HUDEP-2 (cell line): Measurements from ENCODE around the gene CSRP1.

Experiments used
- DNase-seq, 76 experiments: peaks; one replicate each; lab custom pipeline; 2025; ENCODE audit not compliant: unreplicated experiment in 76 of 76; lab: John Stamatoyannopoulos, UW

Gene CSRP1

DNA sequence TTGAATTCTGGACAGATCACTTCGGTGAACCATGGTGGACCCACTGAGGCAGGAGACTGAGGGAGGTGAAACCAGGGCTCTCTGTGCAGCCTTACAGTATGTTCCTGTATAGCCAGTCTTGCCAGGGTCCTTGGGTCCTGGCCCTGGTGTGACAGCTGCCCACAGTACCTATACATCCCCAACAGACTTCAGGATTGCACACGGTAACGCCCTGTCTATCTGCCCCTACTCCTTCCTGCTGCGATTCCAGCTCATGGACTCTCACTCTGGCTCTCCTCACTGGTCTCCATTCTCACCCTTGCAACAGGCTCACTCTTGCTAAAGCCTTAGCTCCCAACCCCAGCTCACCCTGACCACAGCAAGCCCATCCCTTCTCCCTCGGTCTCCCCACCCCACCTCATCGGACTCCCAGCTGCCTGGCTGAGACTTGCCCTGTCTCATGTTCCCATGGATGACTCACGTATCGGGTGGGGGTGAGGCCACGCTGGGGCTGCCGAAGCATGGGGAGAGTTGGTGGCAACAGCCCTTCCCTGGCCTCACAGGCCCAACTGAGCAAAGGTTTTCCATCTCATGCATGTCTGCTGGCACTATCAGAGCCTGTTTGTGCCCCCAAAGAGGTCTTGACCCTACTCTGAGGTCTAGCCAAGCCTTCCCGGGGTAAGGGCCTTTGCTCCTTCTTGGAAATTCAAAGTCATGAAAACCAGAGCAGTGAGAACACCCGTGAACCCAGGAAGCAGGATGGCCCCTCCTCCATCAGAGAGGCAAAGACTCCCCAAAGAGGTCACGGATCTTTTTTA is 45.1 kb downstream of the CSRP1 start:
- peak in 5 of 76 experiments; percentile 4 to 32 (median 11) for DNase-seq

DNA sequence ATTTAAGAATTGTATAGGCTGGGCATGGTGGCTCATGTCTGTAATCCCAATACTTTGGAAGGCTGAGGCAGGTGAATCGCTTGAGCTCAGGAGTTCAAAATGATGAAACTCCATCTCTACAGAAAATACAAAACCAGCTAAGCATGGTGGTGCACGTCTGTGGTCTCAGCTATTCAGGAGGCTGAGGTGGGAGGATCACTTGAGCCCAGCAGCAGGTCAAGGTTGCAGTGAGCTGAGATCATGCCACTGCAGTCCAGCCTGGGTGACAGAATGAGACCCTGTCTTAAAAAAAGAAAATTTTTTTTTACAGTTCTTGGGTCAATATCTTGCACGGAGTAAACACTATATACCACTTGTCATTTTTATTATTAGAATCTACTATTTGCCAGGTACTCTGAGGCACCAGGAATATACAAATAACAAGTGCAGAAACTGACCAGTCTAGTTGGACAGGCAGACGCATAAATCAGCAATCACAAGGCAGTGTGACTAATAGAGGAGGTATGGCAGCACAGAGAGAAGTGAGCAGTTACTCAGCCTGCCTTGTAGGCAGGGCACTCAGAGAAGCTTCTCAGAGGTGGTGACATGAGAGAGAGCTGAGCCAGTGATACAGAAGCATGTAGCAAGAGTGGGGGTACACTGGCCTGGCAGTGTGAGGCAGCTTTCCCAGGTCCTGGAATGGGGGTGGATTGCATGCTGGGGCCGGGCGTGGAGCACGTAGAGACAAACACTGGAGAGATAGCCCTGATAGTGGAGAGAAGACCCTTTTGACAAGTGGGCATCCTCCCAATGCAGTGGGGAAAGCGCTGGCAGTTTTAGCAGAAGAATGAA is 45.9 kb downstream of the CSRP1 start:
- no peak for DNase-seq

DNA sequence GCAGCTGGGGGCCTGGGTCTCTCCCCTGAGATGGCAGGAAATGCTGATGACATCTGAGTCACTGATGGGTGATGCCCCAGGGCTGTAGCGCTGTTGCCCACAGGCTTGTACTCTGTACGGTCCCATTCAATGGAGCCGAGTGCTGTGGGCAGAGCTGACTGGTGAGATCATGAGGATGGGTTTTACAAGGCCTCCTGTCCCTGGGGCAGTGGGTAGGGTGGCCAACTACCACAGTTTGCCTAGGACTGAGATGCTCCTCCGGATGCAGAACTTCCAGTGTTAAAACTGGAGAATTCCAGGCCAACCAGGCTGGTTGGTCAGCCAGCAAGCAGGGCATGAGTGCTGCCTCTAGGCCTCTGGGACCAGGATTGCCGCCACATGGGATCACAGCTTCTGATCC is 47.1 kb downstream of the CSRP1 start:
- no peak for DNase-seq

DNA sequence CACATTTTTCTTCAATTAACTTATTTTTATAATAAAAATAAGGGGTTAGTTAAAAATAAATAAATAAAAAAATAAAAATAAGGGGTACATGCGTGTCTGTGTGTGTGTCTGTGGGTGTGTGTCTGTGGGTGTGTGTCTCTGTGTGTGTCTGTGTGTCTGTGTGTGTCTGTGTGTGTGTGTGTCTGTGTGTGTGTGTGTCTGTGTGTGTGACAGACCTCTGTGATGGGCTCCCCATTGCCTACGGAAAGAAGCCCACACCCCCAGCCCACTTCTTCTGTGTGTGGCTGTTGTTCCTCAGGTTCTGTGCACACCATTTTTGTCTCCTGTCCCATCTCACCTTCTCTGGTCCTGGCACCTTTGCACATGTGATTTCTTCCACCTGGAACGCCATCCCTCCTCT is 47.9 kb downstream of the CSRP1 start:
- DNase-seq, result no peak

DNA sequence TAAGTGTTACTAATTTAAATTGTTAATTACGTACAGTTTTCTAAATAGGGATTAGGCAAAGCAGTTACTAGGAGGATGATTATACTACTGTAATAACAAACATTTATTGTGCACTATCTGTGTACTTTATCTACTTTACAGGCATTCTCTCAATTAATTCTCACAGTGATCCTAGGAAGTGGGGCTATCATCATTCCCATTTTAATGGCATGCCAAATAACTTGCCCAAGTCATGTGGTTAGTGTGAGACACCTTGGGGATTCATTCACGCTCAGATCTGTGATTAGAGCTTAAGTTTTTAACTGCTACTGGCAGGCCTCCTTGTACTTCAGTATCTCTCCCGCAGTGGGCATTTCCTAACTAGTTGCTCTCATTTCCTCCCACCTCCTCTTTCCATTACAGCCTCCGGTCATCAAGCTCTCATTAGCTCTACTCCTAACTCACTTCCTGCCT is 49.4 kb downstream of the CSRP1 start:
- DNase-seq, result no peak

DNA sequence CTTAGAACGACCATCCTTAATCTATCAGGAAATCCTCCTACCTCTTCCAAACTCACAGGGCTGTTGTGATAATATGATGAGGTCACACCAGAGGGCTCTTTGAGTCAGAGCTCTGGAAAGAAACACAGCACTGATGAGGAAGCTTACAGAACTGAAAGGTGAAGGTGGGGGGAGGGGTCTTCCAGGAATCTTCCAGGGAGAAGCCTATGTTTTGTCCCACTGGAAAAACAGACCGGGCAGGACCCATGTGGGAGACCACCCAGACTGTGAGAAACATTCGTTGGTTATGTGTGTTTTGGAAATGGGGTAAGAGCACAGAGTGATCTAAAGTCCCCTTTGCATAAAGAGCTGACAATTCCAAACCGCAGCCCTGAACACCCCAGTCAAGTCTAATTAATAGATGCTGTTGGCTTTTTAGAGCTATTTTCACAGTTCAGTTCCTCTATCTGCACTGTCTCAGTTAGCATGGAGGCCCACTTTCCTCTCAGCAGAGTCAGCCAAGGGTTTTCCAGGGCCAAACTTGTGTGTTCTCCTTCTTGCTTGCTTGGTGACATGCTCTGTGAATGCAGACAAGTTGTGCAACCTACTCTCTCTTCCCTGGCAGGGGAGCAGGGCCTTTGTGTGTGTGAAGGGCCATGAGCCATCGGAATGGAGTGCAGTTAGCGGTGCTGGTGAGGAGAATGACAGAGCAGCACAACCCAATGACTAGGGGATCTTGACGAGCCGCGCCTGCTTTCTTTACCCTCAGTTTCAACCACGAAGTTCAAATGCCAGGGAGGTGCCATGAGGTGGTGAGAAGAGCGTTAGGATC is 50.2 kb downstream of the CSRP1 start:
- no peak for DNase-seq

DNA sequence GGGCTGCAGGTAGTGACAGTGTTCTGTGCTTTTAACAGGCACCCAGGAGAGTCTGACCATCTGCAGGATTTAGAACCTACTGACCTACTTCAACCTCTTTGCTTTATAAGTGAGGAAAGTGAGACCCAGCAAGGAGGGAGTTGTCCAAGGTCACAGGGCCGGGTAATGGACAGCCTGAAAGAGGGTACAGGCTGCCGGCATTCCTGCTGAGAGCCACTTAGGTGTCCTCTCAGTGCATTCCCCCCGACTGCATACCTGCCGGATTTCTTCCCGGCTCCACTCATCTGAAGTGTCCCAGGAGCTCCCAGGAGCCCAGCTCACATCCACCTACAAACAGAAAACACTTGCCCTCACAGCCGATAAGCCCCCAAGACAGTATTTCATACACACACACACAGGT is 51.8 kb downstream of the CSRP1 start:
- DNase-seq, result no peak

DNA sequence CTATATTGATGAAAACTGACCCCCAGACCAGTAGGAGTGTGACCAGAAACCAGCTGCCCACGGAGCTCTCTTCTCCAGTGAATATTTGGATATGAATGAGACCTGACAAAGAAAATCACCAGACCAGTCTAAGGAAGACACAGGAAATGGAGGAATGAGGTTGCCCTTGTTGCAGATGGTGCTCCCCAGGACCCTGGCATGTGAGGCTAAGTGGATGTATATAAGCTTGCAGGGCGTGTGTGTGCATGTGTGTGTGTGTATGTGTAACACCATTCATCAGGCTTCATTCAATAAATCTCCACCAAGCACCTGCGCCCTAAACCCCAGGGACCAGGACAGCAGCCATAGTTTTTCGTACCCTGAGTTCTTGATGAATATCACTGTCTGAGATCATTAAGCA is 52.3 kb downstream of the CSRP1 start:
- no peak for DNase-seq

DNA sequence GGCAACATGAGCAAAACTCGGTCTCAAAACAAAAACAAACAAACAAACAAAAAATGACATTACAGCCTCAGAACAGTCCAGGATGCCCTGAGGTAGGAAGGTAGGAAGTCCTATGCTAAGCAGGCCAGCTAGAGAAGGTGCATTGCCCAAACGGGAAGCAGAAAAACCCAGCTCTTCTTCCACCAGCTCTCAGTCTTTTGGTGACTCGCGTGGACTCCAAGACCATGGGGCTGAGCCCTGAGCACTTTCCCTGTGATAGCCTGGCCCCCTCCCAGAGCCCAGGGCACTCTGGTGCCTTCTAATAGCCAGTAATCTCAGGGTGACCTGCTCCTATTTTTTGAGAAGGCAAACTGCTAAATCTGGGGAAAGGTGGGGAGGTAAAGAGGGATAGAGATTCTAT is 54.1 kb downstream of the CSRP1 start:
- DNase-seq, result no peak

DNA sequence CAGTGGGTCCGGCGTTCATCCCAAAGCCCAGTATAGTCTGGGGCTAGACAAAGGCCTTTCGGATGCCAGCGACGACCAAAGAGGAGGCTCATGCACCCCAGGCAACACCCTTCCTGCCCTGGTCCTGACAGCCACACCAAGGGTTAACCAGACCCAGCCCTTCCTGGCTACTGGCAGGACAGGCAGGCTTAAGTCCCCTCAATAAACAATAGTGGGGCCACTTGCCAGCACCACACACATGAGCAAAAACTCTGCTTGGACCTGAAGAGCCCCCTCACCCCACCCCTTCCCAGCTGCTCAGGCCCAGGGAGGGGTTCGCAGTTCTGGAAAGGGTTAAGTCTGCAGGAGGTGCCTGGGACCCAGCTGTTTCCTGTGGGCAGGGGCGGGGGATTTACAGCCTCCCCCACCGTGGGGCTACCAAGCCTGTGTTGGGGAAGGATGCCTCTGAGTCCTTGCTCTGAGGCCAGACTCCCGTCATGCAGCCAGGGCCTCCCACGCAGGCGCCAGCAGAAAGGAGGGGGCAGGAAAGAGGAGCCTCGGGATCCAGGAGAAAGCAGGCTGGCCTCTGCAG is 56.1 kb downstream of the CSRP1 start:
- DNase-seq, result no peak

DNA sequence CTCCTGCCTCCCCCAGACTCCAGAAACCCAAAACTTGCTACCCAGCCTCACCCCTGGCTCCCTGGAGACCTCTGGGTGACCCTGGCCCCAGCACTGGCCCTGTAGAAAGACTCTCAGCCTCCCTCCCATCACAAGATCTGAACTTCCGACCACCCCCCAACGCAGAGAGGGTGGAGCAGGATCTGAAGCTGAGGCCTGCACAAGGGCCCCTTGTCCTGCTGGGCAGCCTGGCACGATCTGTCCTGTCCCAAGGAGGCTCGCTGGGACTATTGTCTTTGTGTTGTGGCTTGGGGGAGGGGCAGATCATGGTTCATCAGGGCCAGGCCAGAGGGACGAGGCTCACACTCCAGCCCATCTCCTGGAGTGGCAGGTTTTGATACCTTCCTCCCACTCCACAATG is 57.9 kb downstream of the CSRP1 start:
- DNase-seq, result no peak

DNA sequence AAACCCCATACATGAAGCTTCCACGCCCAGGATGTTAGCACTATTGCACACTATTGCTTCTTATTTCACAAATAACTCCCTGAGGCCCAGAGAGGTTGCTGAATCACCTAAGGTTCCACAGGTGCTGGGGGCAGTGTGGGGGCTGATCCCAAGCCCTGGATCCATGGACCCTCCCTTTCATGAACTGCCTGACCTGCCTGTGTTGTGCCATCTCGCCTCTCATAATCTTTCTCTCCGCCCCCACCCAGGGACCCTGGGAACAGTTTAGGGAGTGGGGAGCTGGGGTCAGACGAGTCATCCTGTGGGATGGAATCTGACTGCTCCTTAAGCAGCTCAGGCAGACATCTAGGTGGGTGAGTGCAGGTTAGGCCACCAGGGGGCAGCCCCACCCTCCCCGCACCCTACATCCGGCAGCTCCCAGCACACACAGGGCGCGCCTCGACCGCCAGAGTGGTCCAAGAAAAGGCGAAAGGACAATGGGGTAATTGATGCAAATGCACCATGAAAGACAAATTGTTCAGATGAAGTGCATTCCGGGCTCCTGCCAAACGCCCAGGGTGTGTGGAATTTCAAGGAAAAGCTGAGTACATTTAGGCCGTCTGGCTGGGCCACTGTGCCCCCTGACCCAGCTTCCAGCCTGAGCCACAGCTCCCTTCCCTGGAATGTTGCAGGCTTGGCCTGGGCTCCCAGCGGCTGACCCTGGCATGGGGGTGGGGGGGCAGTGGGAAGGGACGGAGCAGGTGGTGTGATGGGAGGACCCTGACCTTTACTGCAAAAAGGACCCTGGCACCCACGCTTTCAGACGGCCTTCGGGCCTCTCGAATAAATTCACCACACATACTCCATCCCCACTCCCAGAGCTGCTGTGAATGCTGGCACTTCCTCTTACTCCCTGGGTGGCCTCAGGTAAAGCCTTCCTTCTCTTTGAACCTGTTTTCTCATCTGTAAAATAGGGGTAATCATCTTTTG is 58.7 kb downstream of the CSRP1 start:
- DNase-seq, result peak in 42 of 76 experiments; percentile 1 to 61 (median 28)

DNA sequence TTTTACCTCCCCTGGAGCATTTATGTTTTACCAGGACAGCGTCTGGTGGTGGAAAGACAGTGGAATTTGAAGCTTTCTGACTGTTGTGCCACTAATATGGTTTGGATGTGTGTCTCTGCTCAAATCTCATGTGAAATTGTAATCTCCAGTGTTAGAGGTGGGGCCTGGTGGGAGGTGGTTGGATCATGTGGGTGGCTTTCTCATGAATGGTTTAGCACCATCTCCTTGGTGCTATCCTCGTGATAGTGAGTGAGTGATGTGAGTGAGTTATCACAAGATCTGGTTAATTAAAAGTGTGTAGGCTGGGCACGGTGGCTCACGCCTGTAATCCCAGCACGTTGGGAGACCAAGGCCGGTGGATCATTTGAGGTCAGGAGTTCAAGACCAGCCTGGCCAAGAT is 61.6 kb downstream of the CSRP1 start:
- no peak for DNase-seq

DNA sequence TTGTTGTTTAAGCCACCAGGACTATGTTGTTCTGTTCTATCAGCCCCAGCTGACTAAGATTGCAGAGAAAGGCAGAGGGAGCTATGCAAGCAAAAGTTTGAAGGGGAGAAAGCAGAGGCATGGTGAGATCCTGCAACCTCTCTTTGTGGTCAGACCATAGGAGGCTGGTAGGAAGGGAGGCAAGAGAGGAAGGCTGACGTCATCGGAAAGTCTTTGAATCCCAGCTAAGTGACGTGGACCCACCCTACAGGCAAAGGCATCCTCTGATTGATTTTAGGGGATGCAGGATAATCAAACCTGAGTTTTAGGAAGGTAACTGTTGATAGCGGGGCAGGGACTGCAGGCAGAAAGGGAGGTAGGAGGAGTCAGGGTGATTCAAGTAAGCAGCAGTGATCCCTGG is 62.1 kb downstream of the CSRP1 start:
- DNase-seq, result no peak

DNA sequence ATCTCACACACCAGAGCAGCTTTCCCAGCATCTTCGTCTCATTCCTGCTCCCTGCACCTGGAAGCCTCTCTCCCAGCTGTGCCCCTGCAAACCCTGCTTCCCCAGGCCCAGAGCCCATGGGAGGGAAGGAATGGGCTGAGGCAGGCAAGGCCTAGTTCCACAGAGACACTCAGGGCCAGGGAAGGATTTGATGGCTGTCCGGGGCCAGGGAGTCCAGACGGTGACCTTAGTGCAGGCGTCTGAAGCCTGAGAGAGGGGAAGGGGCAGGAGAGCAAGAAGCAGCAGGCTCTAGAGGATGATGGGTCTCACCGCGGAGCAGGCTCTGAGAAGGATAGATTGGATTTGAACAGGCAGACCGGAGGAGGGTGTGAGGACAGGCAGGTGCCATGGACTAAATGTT is 63.2 kb downstream of the CSRP1 start:
- DNase-seq, result no peak

DNA sequence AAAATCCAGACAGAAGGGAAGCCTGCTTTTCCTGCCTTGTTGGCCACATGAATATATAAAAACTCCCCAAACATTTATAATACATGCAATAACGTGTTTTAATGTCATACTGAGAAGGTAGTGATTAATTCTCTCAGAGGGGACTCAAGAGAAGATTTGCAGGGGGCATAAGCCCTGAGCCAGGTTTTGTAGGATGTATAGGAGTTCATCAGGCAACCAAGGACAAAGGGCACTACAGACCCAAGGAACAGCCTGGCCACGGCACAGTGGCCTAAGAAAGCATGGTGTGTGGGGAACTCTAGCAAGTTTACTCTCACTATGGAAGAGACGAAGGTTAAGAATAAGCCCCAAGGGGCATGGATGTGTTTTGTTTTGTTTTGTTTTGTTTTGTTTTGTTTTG is 70.0 kb downstream of the CSRP1 start:
- DNase-seq, result no peak

DNA sequence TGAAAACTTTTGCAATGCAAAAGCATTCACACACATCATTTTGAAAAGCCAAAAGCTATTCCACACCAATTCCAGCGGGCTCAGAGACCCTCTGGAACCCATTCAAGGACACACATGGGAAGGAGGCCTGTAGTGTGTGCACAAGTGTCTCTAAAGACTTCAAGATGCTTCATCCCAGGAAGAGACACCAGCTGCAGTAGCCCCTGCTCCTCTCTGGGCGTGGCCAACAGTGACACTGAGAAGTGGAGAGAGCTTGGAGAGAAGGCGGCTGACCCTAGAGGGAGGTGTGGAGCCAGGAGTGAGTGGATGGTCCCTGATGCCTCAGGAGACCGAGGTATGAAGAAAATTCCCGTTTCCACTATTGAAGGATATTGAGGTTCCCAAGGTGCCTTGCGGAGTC is 70.5 kb downstream of the CSRP1 start:
- DNase-seq, result no peak

DNA sequence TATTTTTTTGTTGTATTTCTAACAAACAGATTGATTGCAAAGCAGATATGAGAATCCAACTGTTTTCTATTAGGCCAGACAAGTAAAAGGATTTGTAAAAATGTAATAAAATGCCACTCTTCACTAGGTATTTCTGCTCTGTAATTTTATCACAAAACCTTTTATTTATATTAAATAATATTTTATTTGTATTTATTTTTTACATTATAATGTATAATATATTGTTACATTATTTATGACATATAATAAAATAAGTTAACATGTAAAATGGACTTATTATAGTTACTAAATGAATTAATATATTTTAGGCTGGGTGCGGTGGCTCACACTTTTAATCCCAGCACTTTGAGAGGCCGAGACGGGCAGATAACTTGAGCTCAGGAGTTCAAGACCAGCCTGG is 72.7 kb downstream of the CSRP1 start:
- no peak for DNase-seq

DNA sequence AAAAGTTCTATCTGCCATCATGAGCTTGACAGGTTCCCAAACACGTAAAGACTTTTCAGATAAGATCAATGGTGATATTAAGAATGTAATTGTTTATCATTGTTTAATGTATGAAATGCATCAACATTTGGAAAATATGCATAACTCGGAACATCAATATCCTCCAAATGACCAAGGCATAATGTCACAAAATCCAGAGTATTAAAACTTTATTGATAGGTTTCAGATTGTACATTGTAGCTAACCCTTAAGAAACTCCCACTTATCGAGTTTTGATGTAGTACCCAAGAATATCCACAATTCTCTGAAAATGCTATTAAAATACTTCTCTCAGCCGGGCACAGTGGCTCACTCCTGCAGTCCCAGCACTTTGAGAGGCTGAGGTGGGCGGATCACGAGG is 73.3 kb downstream of the CSRP1 start:
- DNase-seq, result no peak
